Skeletal muscle satellite cell (primary cell): Measurements from ENCODE around the gene TPPP2.

Source experiments
- H3K27me3 ChIP-seq: 2 replicates; pipeline ENCODE4 v1.7.0; 2013; ENCODE audit warnings: low read length; ENCODE audit not compliant: control insufficient read depth, insufficient read depth
- H3K36me3 ChIP-seq: 2 replicates; pipeline ENCODE4 v1.7.0; 2013; ENCODE audit warnings: mild to moderate bottlenecking, control low read depth, low read length; ENCODE audit not compliant: insufficient read depth
- H3K4me1 ChIP-seq: 2 replicates; pipeline ENCODE4 v1.7.0; 2013; ENCODE audit warnings: low read length; ENCODE audit not compliant: control insufficient read depth, insufficient read depth
- H3K4me2 ChIP-seq: 2 replicates; pipeline ENCODE4 v1.7.0; 2013; ENCODE audit warnings: mild to moderate bottlenecking, low read length
- H3K4me3 ChIP-seq: 2 replicates; pipeline ENCODE4 v1.7.0; 2013; ENCODE audit warnings: low read length
- H3K9ac ChIP-seq: 2 replicates; pipeline ENCODE4 v1.7.0; 2013; ENCODE audit warnings: mild to moderate bottlenecking, low read depth, low read length, moderate library complexity
- H3K9me3 ChIP-seq: replicated peaks from 2 replicates; pipeline ENCODE4 v1.7.0; 2013; ENCODE audit warnings: mild to moderate bottlenecking, control low read depth, low read length

TPPP2 gene

DNA sequence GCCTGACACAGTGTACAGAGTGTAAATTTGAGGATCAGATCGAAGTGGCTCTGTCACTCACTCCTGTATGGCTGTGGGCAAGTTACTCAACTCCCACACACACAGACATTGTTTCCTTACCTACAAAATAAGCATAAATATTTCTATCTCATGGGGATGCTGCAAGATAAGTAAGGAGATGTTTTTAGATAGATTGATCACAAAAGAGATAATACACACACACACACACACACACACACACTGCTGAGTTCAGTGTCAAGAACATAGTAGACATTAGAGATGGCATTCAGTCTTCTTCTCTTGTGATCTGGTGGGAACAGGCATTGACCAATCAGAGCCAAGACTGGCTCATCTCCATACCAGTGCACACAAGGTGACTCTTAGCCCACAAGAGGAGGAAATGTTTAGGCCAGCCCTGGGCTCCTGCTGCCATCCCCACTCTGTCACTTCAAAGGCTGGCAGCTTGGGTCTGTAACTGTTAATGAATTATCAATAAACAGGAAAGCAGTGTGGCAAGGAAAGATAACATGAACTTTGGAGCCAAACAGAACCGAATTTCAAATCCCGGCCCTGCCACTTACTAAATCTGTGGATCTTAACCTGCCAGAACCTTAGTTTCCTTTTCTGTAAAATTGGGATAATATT is 24.2 kb downstream of the TPPP2 start:
- H3K4me2 ChIP-seq: no peak overlapping the region
- no peak overlapping the region for H3K4me3 ChIP-seq
- H3K9me3 ChIP-seq: no peaks in the 10 kb centered on the region
- no peak overlapping the region for H3K9ac ChIP-seq
- H3K36me3 ChIP-seq: no peaks in the 10 kb centered on the region
- peaks cover 6% of the 10 kb centered on the region for H3K27me3 ChIP-seq
- no peaks in the 10 kb centered on the region for H3K4me1 ChIP-seq

DNA sequence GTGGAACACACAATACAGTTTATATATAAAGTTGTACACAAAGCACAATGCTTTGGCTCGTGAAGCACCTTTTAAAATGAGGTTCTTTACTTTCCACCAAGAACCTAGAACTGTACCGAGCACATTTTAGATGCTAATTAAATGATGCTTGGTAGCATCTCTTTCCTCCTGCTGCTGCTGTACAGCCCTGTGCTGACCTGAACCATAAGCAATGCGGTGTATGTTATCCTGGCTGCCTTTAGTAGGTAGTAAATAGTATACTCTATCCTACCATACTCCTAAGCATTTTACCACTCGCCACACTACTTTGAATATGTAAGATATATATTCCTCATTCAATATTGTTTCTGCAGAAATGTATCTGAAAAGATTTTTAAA is 24.7 kb downstream of the TPPP2 start:
- Histone ChIP-seq H3K9ac (no peak overlapping the region), H3K4me3 (no peak overlapping the region), H3K9me3 (no peaks in the 10 kb centered on the region), H3K36me3 (no peaks in the 10 kb centered on the region), H3K4me1 (no peaks in the 10 kb centered on the region), H3K27me3 (peaks cover 6% of the 10 kb centered on the region), H3K4me2 (no peak overlapping the region)

DNA sequence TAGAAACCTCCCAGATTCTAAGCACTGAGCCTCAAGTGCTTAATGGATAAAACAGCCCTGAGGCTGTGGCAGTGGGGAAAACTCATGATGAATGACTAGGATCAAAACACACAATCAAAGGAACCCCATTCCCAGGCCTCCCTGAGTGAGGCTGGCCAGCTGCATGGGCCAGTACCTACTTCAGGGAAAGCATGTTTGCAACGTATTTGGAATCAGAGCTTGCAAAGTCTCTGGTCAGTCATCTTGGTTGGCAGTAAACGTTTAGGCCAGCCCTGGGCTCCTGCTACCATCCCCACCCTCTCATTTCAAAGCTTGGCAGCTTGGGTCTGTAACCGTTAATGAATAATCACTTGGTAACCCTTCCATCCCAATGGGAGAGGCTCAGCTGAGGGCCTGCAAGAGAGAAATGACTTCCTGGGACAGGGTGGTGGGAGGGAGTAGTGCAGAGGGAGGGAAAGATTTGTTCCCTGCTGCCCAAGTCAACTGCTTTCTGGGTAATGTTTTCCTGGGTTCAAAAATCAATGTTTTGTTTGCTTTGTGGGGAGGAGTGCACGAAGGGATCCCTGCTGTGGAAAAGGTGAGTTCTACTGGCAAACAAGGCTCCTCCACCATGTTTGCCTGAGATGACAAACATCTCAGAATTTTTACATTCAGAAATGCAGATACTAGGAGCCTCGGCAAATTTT is 25.6 kb downstream of the TPPP2 start:
- Histone ChIP-seq H3K4me3 (no peak overlapping the region), H3K36me3 (no peaks in the 10 kb centered on the region), H3K27me3 (peaks cover 9% of the 10 kb centered on the region), H3K9ac (no peak overlapping the region), H3K4me2 (no peak overlapping the region), H3K4me1 (no peaks in the 10 kb centered on the region), H3K9me3 (no peaks in the 10 kb centered on the region)

DNA sequence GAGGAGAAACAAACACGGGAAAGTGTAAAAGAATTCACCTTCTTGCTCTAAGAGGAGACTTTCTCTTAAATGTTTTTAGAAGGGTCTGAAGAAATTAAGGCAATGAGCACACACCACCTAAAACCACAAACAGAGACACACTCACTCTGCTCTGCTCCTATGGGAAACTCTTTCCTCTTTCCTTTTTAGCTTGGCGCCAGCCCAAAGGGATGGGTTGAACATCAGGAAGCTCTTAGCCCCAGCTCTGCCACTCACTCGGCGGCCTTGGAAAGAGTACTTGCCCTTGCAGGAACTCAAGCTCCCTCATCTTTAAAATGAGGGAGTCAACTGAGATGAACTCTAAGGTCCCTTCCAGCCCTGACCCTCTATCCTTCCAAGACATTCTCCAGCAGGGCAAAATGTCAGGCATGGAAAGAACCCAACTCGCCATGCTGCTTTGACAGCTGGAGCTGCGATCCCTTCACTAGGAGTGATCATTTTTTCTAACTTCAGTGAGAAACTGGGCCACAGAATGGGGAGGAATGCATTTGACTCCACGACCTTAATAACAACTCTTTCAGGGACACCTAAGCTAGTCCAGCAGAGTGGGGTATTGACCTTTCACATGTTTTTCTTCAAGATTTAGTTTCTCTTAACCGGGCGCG is 26.6 kb downstream of the TPPP2 start:
- Histone ChIP-seq H3K9me3 (no peaks in the 10 kb centered on the region), H3K9ac (no peak overlapping the region), H3K4me1 (no peaks in the 10 kb centered on the region), H3K4me2 (no peak overlapping the region), H3K4me3 (no peak overlapping the region), H3K27me3 (peaks cover 7% of the 10 kb centered on the region), H3K36me3 (no peaks in the 10 kb centered on the region)

DNA sequence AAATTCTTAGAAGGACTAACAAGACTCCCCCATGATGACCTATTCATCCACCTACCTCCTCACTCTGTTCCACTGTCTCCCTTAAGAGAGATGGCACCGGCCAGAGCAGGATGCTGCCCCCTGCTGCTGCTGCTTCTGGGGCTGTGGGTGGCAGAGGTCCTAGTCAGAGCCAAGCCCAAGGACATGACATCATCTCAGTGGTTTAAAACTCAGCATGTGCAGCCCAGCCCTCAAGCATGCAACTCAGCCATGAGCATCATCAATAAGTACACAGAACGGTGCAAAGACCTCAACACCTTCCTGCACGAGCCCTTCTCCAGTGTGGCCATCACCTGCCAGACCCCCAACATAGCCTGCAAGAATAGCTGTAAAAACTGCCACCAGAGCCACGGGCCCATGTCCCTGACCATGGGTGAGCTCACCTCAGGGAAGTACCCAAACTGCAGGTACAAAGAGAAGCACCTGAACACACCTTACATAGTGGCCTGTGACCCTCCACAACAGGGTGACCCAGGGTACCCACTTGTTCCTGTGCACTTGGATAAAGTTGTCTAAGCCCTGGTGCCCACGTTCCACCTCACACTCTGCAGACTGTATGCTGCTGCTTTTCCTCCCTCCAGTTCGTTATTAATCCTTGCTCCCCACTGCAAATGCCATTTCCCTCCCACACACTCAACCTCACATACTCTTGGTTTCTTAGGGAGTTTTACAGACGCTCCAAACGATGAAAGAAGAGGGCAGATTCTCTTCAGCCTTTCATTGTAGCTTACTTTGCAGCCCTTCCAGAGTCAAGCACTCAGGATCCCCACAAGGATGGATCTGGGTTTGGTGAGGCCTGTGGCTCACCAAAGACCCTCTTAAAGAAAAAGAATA is 28.0 kb downstream of the TPPP2 start, which contains the start of gene RNASE8:
Gene RNASE8, plus strand, starts transcription at position 20 of the 873 bp plus-strand sequence. Its CDS starts 71 bp downstream, at position 91.
- Histone ChIP-seq H3K27me3 (peaks cover 5% of the 10 kb centered on the region), H3K4me1 (peaks cover 2% of the 10 kb centered on the region), H3K9me3 (no peaks in the 10 kb centered on the region), H3K36me3 (no peaks in the 10 kb centered on the region), H3K9ac (no peak within 1 kb of the TSS), H3K4me3 (no peak within 1 kb of the TSS), H3K4me2 (no peak within 1 kb of the TSS)

DNA sequence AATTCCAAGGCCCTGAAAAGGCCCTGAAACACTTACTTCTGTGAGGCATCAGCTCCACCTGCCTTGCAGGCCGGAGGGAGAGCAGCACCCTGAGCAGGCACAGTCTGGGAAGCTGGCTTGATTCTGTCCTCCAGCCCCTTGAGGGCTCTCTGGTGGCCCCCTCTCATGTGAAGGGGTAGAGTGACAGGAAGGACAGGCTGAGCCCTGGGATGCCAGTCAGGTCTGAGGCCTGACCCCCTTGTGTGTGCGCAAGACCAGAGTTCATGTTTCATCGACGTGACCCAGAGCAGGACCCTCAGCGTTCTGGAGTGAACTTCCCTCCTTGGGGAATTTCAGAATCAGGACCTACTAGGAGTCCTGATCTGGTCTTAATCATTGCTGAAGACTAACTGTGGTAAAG is 28.9 kb downstream of the TPPP2 start:
- no peaks in the 10 kb centered on the region for H3K9me3 ChIP-seq
- no peaks in the 10 kb centered on the region for H3K36me3 ChIP-seq
- H3K27me3 ChIP-seq: peaks cover 5% of the 10 kb centered on the region
- no peak overlapping the region for H3K4me2 ChIP-seq
- H3K4me3 ChIP-seq: no peak overlapping the region
- peaks cover 10% of the 10 kb centered on the region for H3K4me1 ChIP-seq
- no peak overlapping the region for H3K9ac ChIP-seq

DNA sequence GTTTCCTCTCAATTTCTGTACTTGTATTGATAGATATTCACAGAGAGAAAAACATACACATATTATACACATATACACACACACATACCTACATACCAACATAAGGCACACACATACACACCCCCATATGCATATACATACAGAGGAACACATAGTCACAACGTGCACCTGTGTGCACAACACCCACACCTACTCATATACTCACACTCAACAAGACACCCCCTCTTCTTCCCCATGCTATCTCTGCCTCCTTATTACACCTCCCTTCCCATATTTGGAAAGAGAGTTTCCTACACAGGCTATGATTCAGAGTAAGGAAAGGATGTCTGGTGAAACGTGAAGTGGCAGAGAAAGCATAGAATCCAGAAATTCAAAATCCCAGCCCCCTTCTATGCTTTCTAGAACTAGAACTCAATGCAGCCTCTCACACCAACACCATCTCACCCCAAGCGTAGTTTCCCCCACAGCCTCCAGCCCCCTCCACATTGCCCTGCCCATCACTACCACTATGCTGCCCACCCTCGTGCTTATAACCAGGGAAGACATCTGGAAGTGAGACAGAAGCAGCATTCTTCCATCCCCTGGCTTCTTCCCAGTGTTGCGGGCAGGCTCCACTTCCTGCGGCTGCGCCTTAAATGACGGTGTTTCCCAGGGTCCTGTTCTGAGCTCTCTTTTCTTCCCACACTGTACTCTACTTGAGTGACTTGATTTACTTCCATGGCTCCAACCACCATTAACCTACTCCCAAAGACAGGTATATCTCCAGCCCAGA is 30.0 kb downstream of the TPPP2 start:
- H3K4me2 ChIP-seq: no peak overlapping the region
- peaks cover 11% of the 10 kb centered on the region for H3K4me1 ChIP-seq
- no peaks in the 10 kb centered on the region for H3K9me3 ChIP-seq
- no peaks in the 10 kb centered on the region for H3K36me3 ChIP-seq
- H3K9ac ChIP-seq: no peak overlapping the region
- peaks cover 5% of the 10 kb centered on the region for H3K27me3 ChIP-seq
- H3K4me3 ChIP-seq: no peak overlapping the region

DNA sequence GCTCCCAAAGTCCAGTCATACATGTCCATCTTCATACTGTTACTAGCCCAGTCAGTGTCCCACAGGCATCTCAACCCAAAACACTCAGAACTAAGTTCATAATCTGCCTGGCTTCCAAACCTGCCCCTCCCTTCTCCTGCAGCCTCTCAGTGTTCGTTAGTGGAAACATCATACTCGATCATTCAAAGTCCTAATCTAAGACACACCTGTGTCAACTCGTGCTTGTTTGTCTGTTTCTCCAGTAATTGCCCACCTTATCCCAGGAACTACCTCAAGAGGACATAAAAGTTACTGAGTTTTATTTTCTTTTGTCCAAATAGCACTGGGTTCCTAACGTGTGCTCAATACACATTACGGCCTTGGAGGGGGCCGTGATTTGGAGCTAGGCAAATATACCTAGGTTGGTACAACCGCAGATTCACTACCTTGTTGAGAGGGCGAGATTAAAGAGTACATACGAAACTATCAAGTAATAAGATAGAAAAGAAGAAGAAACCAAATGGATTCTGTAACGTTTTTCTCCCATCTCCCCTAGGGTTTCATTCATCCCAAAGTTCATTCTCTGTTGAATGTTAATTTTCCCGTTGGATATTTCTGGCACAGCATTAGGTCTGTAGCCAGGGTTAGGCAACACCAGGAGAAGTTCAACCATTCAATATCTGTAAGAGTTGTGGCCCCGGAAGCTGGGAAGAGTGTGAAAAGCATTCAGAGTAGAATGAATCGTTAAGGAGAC is 30.8 kb downstream of the TPPP2 start:
- H3K9ac ChIP-seq: no peak overlapping the region
- H3K36me3 ChIP-seq: no peaks in the 10 kb centered on the region
- no peaks in the 10 kb centered on the region for H3K9me3 ChIP-seq
- peaks cover 11% of the 10 kb centered on the region for H3K4me1 ChIP-seq
- H3K4me2 ChIP-seq: no peak overlapping the region
- no peak overlapping the region for H3K4me3 ChIP-seq
- peaks cover 5% of the 10 kb centered on the region for H3K27me3 ChIP-seq

DNA sequence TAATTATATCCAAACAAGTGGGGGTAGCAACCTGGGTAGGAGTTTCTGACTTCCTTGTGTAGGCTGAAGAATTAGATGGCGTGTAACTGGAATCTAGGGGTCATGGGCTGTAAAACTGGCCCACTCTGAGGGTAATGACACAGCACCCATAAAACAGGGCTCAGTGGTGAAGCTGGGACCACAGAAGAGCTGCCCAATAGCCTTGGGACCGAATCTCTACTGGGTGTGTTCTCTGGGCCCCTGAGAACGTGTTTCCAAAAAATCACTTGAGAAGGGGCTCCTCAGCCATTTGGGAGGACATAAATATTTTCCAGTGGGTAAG is 31.3 kb downstream of the TPPP2 start:
- no peaks in the 10 kb centered on the region for H3K36me3 ChIP-seq
- no peak overlapping the region for H3K9ac ChIP-seq

DNA sequence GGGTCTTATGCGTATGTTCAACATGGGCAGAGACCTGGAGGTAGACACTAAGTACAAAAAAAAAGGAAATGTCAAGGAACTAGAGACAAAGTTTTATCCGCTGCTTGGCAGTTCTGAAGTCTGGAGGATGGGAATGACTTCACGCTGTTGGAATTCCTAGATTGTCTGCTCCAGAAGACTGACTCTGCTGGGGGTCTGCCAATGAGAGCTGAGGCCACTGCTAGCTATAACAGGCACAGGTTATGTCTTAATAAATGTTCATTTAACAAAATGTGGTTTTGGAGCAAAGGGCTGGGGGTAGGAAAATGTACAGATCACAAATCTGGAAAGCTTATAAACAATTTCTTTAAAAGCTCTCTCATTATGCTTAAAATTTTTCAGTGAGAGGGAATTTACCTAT is 33.5 kb downstream of the TPPP2 start:
- no peaks in the 10 kb centered on the region for H3K9me3 ChIP-seq
- peak overlapping the region; percentile 22 for H3K4me2 ChIP-seq
- H3K4me1 ChIP-seq: peaks cover 11% of the 10 kb centered on the region
- H3K27me3 ChIP-seq: peaks cover 5% of the 10 kb centered on the region
- H3K9ac ChIP-seq: no peak overlapping the region
- no peaks in the 10 kb centered on the region for H3K36me3 ChIP-seq
- H3K4me3 ChIP-seq: no peak overlapping the region

More for the DNA sequence above, 31.3 kb downstream of the TPPP2 start:
- H3K9me3 ChIP-seq: no peaks in the 10 kb centered on the region
- H3K27me3 ChIP-seq: peaks cover 5% of the 10 kb centered on the region
- H3K4me3 ChIP-seq: no peak overlapping the region
- peaks cover 11% of the 10 kb centered on the region for H3K4me1 ChIP-seq
- H3K4me2 ChIP-seq: no peak overlapping the region
